Ectodermal cell (in vitro differentiated cells): ENCODE measurements around the gene TDRKH.

ENCODE experiments used
- H3K27ac ChIP-seq: 2 replicates; pipeline ENCODE4 v1.7.0; 2013; ENCODE audit warnings: mild to moderate bottlenecking, low read depth, low read length; ENCODE audit not compliant: insufficient read depth, poor library complexity, severe bottlenecking
- H3K27me3 ChIP-seq: 2 replicates; pipeline ENCODE4 v1.7.0; 2013; ENCODE audit warnings: mild to moderate bottlenecking, low read length; ENCODE audit not compliant: insufficient read depth, control insufficient read depth, poor library complexity, severe bottlenecking
- H3K36me3 ChIP-seq: one replicate; pipeline ENCODE4 v1.7.0; 2013; ENCODE audit warnings: low read length; ENCODE audit not compliant: control insufficient read depth, insufficient read depth
- H3K4me1 ChIP-seq: one replicate; pipeline ENCODE4 v1.7.0; 2013; ENCODE audit warnings: low read length; ENCODE audit not compliant: control insufficient read depth, insufficient read depth
- H3K4me3 ChIP-seq: 2 replicates; pipeline ENCODE4 v1.7.0; 2013; ENCODE audit warnings: low read depth, low read length, control low read depth; ENCODE audit not compliant: insufficient read depth
- H3K9me3 ChIP-seq: 2 replicates; pipeline ENCODE4 v1.7.0; 2013; ENCODE audit warnings: mild to moderate bottlenecking, low read length, moderate library complexity; ENCODE audit not compliant: control insufficient read depth
- WGBS, 2 experiments: methylation state at CpG; one replicate each; pipeline ENCODE4 v1.1.7; 2013; ENCODE audit warnings: missing lambda C conversion rate in 2 of 2; 5-methylcytosine and 5-hydroxymethylcytosine counted together

TDRKH gene

DNA sequence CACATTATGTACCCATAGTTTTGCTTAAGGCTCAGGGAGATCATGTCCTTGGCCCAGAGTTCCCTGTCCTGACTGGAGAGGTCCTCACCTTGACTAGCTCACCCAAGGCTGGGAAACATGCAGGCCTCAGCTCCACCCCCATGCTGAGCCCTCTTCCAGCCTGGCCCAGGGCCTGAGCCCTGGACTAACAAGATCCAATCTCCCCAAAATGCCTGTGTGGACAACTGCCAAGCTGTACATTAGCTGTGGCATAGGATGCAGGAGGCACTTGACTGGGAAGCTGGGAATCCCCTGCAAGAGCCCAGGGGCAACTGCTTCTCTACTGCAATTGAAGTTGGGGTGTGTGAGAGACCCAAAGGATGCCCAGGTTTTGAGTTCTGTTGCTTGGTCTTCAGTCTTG is 12.9 kb upstream of the TDRKH start:
- no peaks in the 10 kb centered on the region for H3K4me1 ChIP-seq
- no peaks in the 10 kb centered on the region for H3K9me3 ChIP-seq
- no peak overlapping the region for H3K27ac ChIP-seq
- no peaks in the 10 kb centered on the region for H3K27me3 ChIP-seq
- H3K4me3 ChIP-seq: no peak overlapping the region
- H3K36me3 ChIP-seq: no peaks in the 10 kb centered on the region

DNA sequence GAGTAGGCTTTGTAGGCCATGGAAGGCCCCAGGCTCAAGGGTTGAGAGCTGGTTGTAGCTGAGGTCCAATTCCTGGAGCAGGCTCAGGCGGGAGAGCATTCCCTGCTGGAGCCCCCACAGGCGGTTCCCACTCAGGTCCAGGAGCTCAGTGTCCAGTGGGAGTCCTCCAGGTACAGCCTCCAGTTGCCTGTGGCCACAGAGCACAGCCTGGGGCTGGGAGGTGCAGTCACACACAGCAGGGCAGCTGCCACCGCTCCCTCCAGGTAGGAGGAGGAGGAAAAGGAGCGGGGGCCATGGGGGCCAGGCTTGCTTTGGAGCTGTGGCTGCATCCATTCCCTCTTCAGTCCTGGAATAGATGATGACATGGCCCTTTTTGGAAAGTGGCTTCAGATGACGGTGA is 12.1 kb upstream of the TDRKH start:
- WGBS, 2 experiments: 91 to 93% methylated on average over 5 of the region's 5 CpGs
- Histone ChIP-seq H3K27ac (no peak overlapping the region), H3K27me3 (no peaks in the 10 kb centered on the region), H3K36me3 (no peaks in the 10 kb centered on the region), H3K4me1 (no peaks in the 10 kb centered on the region), H3K9me3 (no peaks in the 10 kb centered on the region), H3K4me3 (no peak overlapping the region)

- no peaks in the 10 kb centered on the region for H3K27me3 ChIP-seq
Observed at GRCh38 chr1:151801846-151802245, 11.5 kb upstream of the TDRKH start.

DNA sequence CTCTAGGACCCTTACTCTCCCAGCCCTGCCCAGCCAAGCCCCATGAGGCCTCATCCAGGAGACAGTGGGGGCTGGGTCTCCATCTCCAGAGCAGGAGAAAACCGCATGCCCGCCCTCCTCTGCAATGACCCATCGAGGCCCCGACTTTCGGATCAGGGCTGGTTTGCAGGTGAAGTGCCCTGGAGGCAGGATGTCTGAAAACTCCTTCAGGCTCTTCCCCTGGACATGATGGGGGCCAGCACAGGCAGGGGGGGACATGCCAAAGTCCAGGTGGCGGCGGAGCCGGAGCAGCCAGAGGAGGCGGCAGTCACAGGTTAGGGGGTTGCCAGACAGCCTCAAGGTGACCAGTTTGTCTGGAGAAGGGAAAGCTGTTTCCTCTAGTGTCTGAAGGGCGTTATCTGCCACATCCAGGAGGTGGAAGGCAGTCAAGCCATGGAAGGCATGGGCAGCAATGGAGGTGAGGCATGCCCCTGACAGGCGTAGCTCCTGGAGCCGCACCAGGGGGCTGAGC is 11.1 kb upstream of the TDRKH start:
- WGBS, 2 experiments: 95 to 96% methylated on average over 12 of the region's 12 CpGs
- Histone ChIP-seq H3K4me3 (no peak overlapping the region), H3K36me3 (no peaks in the 10 kb centered on the region), H3K27me3 (no peaks in the 10 kb centered on the region), H3K27ac (no peak overlapping the region), H3K4me1 (no peaks in the 10 kb centered on the region), H3K9me3 (no peaks in the 10 kb centered on the region)

More at GRCh38 chr1:151801846-151802245, 11.5 kb upstream of the TDRKH start:
- H3K4me3 ChIP-seq: no peak overlapping the region
- no peaks in the 10 kb centered on the region for H3K4me1 ChIP-seq
- 88 to 92% methylated on average over 7 of the region's 7 CpGs for WGBS, 2 experiments
- H3K9me3 ChIP-seq: no peaks in the 10 kb centered on the region
- H3K36me3 ChIP-seq: no peaks in the 10 kb centered on the region
- H3K27ac ChIP-seq: no peak overlapping the region

DNA sequence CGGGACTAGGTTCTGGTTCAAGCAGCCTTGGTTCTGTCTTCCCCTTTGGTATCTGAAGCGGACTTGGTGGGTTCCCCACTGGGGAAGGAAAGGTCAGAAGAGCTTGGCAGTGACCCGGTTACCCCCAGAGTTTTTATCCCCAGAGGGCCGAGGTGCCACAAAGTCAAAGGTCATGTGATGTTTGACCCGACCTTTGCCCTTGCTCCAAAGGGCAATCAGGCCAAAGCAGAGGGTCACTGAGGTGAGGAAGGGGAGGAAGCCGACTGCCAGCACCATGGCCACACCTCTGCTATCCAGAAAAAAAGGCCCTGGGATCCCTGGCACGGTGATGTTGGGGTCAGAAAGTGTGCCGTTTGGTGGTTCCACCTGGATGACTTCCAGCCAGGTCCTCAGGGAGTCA is 10.5 kb upstream of the TDRKH start:
- H3K4me1 ChIP-seq: no peaks in the 10 kb centered on the region
- no peaks in the 10 kb centered on the region for H3K27me3 ChIP-seq
- 91 to 94% methylated on average over 8 of the region's 8 CpGs for WGBS, 2 experiments
- H3K27ac ChIP-seq: no peak overlapping the region
- no peak overlapping the region for H3K4me3 ChIP-seq
- no peaks in the 10 kb centered on the region for H3K9me3 ChIP-seq
- H3K36me3 ChIP-seq: no peaks in the 10 kb centered on the region

GRCh38 chr1:151799179-151800022 is 9.1 kb upstream of the TDRKH start:
- Histone ChIP-seq H3K27ac (no peak overlapping the region), H3K9me3 (no peaks in the 10 kb centered on the region), H3K4me1 (no peaks in the 10 kb centered on the region), H3K36me3 (no peaks in the 10 kb centered on the region), H3K4me3 (no peak overlapping the region), H3K27me3 (no peaks in the 10 kb centered on the region)
- WGBS, 2 experiments: 44 to 48% methylated on average over 9 of the region's 9 CpGs

- Histone ChIP-seq H3K9me3 (no peaks in the 10 kb centered on the region), H3K4me1 (no peaks in the 10 kb centered on the region), H3K36me3 (no peaks in the 10 kb centered on the region), H3K27me3 (no peaks in the 10 kb centered on the region), H3K4me3 (no peak overlapping the region), H3K27ac (no peak overlapping the region)
- 92 to 94% methylated on average over 5 of the region's 5 CpGs for WGBS, 2 experiments
Observed at GRCh38 chr1:151798571-151798970, 8.3 kb upstream of the TDRKH start.

DNA sequence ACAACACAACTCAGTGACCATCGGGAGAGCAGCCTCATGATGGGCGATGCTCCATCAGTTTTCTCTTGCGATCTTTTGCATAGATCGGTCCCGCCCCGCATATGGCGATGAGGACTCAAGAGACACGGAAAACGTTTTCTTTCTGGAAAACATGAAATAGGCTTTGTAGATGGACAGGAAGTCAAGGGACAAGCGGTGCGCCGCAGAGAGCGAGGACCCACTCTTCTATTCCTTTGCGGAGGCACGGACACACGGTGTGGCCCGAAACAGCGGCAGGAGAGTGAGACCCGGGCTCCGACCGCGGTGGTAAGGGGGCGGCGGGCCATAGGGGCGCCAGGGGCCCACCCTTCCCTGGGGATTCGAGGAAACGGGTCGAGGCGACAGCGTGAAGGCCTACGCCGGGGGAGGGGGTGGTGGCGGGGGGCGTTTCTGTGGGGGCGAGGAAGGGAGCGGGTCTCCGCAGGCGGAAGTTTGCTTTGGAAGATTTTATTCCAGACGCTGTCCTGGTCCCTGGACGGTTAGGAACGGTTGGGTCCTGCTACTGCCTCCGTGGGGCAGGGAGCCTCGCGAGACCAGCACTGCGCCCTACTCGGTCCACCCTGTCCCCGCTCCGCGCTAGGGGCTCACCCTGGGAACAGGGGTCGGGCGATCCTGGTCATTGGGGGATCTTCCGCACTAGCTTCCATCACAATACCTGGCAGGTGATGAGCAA is 796 bp upstream of the TDRKH start:
- H3K27me3 ChIP-seq: peaks cover 13% of the 10 kb centered on the region
- WGBS, 2 experiments: 1% methylated on average over 51 to 52 of the region's 52 CpGs
- H3K36me3 ChIP-seq: no peaks in the 10 kb centered on the region
- peak overlapping the region; percentile 74 for H3K4me3 ChIP-seq
- peak overlapping the region; percentile 52 for H3K27ac ChIP-seq
- no peaks in the 10 kb centered on the region for H3K9me3 ChIP-seq
- no peaks in the 10 kb centered on the region for H3K4me1 ChIP-seq

DNA sequence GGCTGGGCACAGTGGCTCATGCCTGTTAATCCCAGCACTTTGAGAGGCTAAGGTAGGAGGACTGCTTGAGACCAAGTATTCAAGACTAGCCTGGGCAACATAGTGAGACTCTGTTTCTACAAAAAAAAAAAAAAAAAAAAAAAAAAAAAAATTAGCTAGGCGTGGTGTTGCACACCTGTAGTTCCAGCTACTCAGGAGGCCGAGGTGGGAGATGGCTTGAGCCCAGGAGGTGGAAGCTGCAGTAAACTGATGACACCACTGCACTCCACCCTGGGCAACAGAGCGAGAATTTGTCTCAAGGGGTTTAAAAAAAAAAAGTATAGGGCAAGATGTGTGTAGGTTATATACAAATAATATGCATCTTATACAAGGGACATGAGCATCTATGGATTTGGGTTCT is 2.6 kb downstream of the TDRKH start:
- Histone ChIP-seq H3K4me3 (no peak overlapping the region), H3K9me3 (no peaks in the 10 kb centered on the region), H3K36me3 (no peaks in the 10 kb centered on the region), H3K27ac (no peak overlapping the region), H3K4me1 (no peaks in the 10 kb centered on the region), H3K27me3 (peaks cover 13% of the 10 kb centered on the region)
- WGBS, 2 experiments: 92 to 94% methylated on average over 3 of the region's 3 CpGs

DNA sequence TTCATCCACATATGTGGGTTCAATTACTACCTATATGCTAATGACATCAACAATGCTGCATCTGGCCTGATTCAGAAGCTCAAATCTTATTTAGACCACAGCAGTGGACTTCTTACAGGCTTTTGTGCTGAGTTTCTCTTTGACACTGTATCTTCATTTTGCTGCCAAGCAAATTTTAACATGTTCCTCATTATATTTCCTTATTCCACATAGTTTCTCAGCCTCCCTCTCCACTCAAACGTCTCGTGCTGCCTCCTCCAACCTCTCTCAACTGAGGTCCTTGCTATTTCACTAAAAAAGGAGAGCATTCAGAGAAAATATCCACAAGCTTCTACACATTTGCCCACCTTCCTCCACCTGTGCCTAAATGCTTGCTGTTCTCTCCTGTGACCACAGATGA is 6.5 kb downstream of the TDRKH start:
- no peaks in the 10 kb centered on the region for H3K4me1 ChIP-seq
- no peak overlapping the region for H3K27ac ChIP-seq
- no peaks in the 10 kb centered on the region for H3K27me3 ChIP-seq
- no peaks in the 10 kb centered on the region for H3K9me3 ChIP-seq
- no peak overlapping the region for H3K4me3 ChIP-seq
- WGBS, 2 experiments: 83 to 85% methylated on average over 2 of the region's 2 CpGs
- no peaks in the 10 kb centered on the region for H3K36me3 ChIP-seq
